Ascending aorta (tissue), 2 donors: Measurements from ENCODE around the gene PAK4. TPM values are rescaled to one million over a fixed set of nuclear protein-coding genes. Genes with fewer than 3 reads are reported as not detected.

Experiments
- DNase-seq, 2 donors: peaks; one replicate each; pipeline ENCODE4 v3.0.0-alpha.2; 2019; ENCODE audit warnings: low spot score in 2 of 2
- H3K27ac ChIP-seq, 2 donors: fragments of 200-600 bp; sonication (generic); one replicate each; pipeline ENCODE4 v1.5.1; 2016 to 2017; ENCODE audit warnings: mild to moderate bottlenecking in 1 of 2
- H3K27me3 ChIP-seq: fragments of 200-600 bp; sonication (generic); one replicate; pipeline ENCODE4 v1.5.1; 2017
- H3K36me3 ChIP-seq, 2 donors: fragments of 200-600 bp; sonication (generic); one replicate each; pipeline ENCODE4 v1.5.1; 2016
- H3K4me1 ChIP-seq, 2 donors: fragments of 200-600 bp; sonication (generic); one replicate each; pipeline ENCODE4 v1.5.1; 2016 to 2017; ENCODE audit warnings: mild to moderate bottlenecking in 1 of 2
- H3K4me3 ChIP-seq, 2 donors: fragments of 200-600 bp; sonication (generic); one replicate each; pipeline ENCODE4 v1.5.1; 2016 to 2017; ENCODE audit warnings: mild to moderate bottlenecking in 1 of 2
- H3K9me3 ChIP-seq, 2 donors: fragments of 200-600 bp; sonication (generic); one replicate each; pipeline ENCODE4 v1.5.1; 2016
- CTCF ChIP-seq, 3 experiments: fragments of 200-600 bp in 2 of 3; fragments of 450-650 bp in 1 of 3; sonication (generic) in 2 of 3; IDR thresholded peaks; one replicate each; pipeline ENCODE4 v1.5.1; 2016 to 2019; ENCODE audit warnings: antibody characterized with exemption in 3 of 3, mild to moderate bottlenecking in 1 of 3, moderate library complexity in 1 of 3
- intact Hi-C: fragments of 100-400 bp; cut with DNase I; formaldehyde crosslinking; loops from one replicate; pipeline ENCODE4 v1.15.1; 2023
- total RNA-seq: library from RNA; depleted of rRNA; stranded (reverse); fragments of >200 nt; gene quantifications from one replicate; pipeline ENCODE4 v1.1.0, GENCODE V29; 2016

Gene PAK4
- total RNA-seq, 1 donor from 2014 or later = 27.4 TPM

DNA sequence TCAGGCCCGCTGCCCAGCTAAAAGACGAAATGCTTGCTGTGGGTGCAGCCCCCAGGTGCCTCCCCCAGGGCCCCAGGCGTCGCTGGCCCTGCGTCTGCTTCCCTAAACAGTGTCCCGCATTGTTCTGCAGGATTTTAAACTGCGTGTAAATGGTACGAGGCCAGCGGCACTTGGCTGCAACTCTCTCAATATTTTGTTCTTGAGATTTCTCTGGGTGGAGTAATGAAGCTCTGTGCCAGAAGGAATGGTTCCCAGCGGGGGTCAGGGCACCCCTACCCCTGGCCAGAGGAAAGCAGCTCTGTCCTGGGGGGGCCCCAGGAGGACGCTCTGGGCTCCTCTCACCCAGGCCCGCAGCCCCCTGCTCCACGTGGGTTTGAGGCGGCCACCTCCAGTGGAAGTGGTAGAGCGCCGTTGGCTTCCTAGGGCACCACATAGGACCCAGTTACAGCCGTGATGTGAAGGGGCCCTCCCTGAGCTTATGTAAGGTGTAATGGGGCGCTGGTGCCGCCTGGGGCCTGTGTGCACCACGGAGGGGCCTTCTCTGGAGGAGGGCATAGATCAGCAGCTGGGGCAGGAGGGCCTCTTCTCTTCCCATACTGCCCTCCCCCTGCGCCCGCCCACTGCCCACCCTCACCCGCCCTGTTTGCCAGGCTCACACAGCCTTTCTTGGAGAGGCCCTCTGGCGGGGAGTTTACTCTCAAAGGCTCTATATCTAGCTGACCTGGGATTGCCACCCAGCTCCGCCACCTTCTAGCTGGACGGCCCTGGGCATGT lies 19.8 kb downstream of the PAK4 start:
- Histone ChIP-seq H3K4me3 (peak overlapping the region in 1 of 2 donors; percentile 52), H3K4me1 (peaks cover 4 to 22% of the 10 kb centered on the region in 2 donors), H3K9me3 (no peaks in the 10 kb centered on the region), H3K27ac (peak overlapping the region; percentile 64 to 78), H3K27me3 (no peaks in the 10 kb centered on the region), H3K36me3 (no peaks in the 10 kb centered on the region)
- TF ChIP-seq CTCF (IDR thresholded peaks at IDR 0.05) = peak in 1 of 3 experiments; percentile 43
- DNase-seq = no peak
- intact Hi-C loops = loop anchor here (1.0 kb wide), 1 partner anchor 20 kb away; the partner anchor contains the start of gene PAK4

- DNase-seq = no peak
- H3K4me3 ChIP-seq = no peak overlapping the region
- no peaks in the 10 kb centered on the region for H3K27me3 ChIP-seq
- no peak for TF ChIP-seq CTCF (IDR thresholded peaks at IDR 0.05)
- H3K9me3 ChIP-seq = no peaks in the 10 kb centered on the region
- H3K4me1 ChIP-seq = peaks cover 4 to 22% of the 10 kb centered on the region in 2 donors
- intact Hi-C loops = no loop called here
- no peaks in the 10 kb centered on the region for H3K36me3 ChIP-seq
- H3K27ac ChIP-seq = peak overlapping the region; percentile 64 to 78
Observed at GRCh38 chr19:39146091-39146490, 20.5 kb downstream of the PAK4 start.

DNA sequence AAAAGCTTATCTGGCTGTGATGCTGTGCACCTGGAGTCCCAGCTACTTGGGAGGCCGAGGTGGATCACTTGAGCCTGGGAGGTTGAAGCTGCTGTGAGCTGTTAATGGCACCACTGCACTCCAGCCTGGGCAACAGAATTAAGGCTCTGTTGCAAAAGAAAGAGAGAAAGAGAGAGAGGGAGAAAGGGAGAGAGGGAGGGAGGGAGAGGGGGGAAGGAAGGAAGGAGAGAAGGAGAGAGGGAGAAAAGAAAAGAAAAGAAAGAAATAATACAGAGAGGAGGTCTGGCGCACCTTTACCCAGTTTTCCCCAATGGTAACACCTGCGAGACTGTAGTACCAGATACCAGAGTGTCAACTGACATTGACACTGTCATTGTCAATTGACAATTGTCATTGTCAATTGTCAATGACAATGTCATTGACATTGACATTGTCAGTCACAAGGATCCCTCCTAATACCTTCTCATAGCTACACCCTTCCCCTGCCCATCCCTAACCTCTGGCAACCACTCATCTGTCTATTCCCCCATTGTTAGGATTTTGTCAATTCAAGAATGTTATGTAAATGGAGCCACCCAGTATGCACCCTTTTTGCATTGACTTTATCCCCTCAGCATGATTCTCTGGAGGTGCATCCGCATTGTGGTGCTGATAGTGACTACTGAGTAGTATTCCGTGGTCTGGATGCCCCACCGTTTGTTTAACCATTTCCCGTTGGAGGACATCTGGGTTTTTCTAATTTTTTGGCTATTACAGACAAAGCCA lies 21.3 kb downstream of the PAK4 start:
- no peaks in the 10 kb centered on the region for H3K9me3 ChIP-seq
- no peak overlapping the region for H3K4me3 ChIP-seq
- intact Hi-C loops = no loop called here
- peaks cover 4 to 22% of the 10 kb centered on the region in 2 donors for H3K4me1 ChIP-seq
- H3K27ac ChIP-seq = peak overlapping the region in 1 of 2 donors; percentile 64
- TF ChIP-seq CTCF (IDR thresholded peaks at IDR 0.05) = no peak
- no peak for DNase-seq
- no peaks in the 10 kb centered on the region for H3K36me3 ChIP-seq
- H3K27me3 ChIP-seq = no peaks in the 10 kb centered on the region

DNA sequence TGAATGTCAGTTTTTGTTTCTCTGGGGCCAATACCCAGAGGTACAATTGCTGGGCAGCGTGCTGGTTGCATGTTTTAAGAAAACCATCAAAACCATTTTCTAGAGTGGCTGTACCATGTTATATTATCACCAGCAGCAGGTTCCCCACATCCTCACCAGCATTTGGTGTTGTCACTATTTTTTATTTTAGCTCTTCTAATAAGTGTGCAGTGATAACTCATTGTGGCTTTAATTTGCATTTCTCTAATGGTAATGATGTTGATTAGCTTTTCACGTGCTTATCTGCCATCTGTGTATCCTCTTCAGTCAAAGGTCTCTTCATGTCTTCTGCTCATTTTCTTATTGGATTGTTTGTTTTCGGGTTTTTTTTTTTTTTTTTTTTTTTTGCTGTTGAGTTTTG lies 21.9 kb downstream of the PAK4 start:
- no peaks in the 10 kb centered on the region for H3K27me3 ChIP-seq
- intact Hi-C loops = no loop called here
- H3K27ac ChIP-seq = no peak overlapping the region
- no peaks in the 10 kb centered on the region for H3K9me3 ChIP-seq
- DNase-seq = no peak
- no peak for TF ChIP-seq CTCF (IDR thresholded peaks at IDR 0.05)
- H3K36me3 ChIP-seq = no peaks in the 10 kb centered on the region
- no peak overlapping the region for H3K4me3 ChIP-seq
- H3K4me1 ChIP-seq = peaks cover 4 to 22% of the 10 kb centered on the region in 2 donors

- Histone ChIP-seq H3K4me3 (no peak overlapping the region), H3K27ac (no peak overlapping the region), H3K36me3 (no peaks in the 10 kb centered on the region), H3K9me3 (no peaks in the 10 kb centered on the region), H3K27me3 (no peaks in the 10 kb centered on the region), H3K4me1 (peaks cover 4 to 22% of the 10 kb centered on the region in 2 donors)
- intact Hi-C loops = no loop called here
- TF ChIP-seq CTCF (IDR thresholded peaks at IDR 0.05) = no peak
- DNase-seq = no peak
Observed at GRCh38 chr19:39148939-39149529, 23.4 kb downstream of the PAK4 start.
